MM.1S (cell line): Measurements from ENCODE around the gene FOS.

Source experiments
- DNase-seq: peaks from one replicate; pipeline ENCODE4 v3.0.0-alpha.2; 2015
- H2AFZ ChIP-seq: fragments of 300-600 bp; sonication (generic); 2 replicates; pipeline ENCODE4 v1.6.0; 2016; ENCODE audit warnings: antibody characterized with exemption, low read length
- H3F3A ChIP-seq: fragments of 300-600 bp; sonication (generic); 2 replicates; pipeline ENCODE4 v1.6.1; 2016; ENCODE audit warnings: mild to moderate bottlenecking, antibody characterized with exemption, low read length, moderate library complexity, mixed read lengths; ENCODE audit not compliant: insufficient read depth
- H3K27ac ChIP-seq: fragments of 300-600 bp; sonication (generic); 2 replicates; pipeline ENCODE4 v1.5.1; 2016; ENCODE audit warnings: mild to moderate bottlenecking, low read length
- H3K27me3 ChIP-seq: fragments of 300-600 bp; sonication (generic); replicated peaks from 2 replicates; pipeline ENCODE4 v1.6.0; 2016; ENCODE audit warnings: low read length; ENCODE audit not compliant: insufficient read depth
- H3K36me3 ChIP-seq: fragments of 300-600 bp; sonication (generic); replicated peaks from 2 replicates; pipeline ENCODE4 v1.6.1; 2016; ENCODE audit warnings: mild to moderate bottlenecking, low read length, mixed read lengths; ENCODE audit not compliant: insufficient read depth
- H3K4me1 ChIP-seq: fragments of 300-600 bp; sonication (generic); 2 replicates; pipeline ENCODE4 v1.6.1; 2016; ENCODE audit warnings: low read length, mixed read lengths
- H3K4me2 ChIP-seq: fragments of 300-600 bp; sonication (generic); 2 replicates; pipeline ENCODE4 v1.6.0; 2016; ENCODE audit warnings: low read depth, low read length
- H3K4me3 ChIP-seq: fragments of 300-600 bp; sonication (generic); 2 replicates; pipeline ENCODE4 v1.5.1; 2016; ENCODE audit warnings: low read length, mixed read lengths
- H3K79me2 ChIP-seq: fragments of 300-600 bp; sonication (generic); 2 replicates; pipeline ENCODE4 v1.6.1; 2016; ENCODE audit warnings: mixed run types, low read length, mixed read lengths
- H3K9ac ChIP-seq: fragments of 300-600 bp; sonication (generic); 2 replicates; pipeline ENCODE4 v1.6.1; 2016; ENCODE audit warnings: low read length, mixed read lengths
- H3K9me2 ChIP-seq: fragments of 300-600 bp; sonication (generic); replicated peaks from 2 replicates; pipeline ENCODE4 v1.6.1; 2016; ENCODE audit warnings: mild to moderate bottlenecking, low read length, mixed read lengths; ENCODE audit not compliant: insufficient read depth
- H3K9me3 ChIP-seq: fragments of 300-600 bp; sonication (generic); replicated peaks from 2 replicates; pipeline ENCODE4 v1.6.1; 2016; ENCODE audit warnings: mild to moderate bottlenecking, low read length, mixed read lengths; ENCODE audit not compliant: insufficient read depth
- H4K20me1 ChIP-seq: fragments of 300-600 bp; sonication (generic); 2 replicates; pipeline ENCODE4 v1.6.1; 2016; ENCODE audit warnings: mild to moderate bottlenecking, low read length, moderate library complexity, mixed read lengths; ENCODE audit not compliant: insufficient read depth
- EZH2 ChIP-seq: fragments of 300-600 bp; sonication (generic); optimal IDR thresholded peaks from 2 replicates; pipeline ENCODE3; 2017; ENCODE audit warnings: low read depth, mild to moderate bottlenecking, antibody characterized with exemption, low read length, mixed read lengths
- EZH2phosphoT487 ChIP-seq: fragments of 300-600 bp; sonication (generic); IDR thresholded peaks from 2 replicates; pipeline ENCODE4 v1.6.1; 2018; ENCODE audit warnings: antibody characterized with exemption, low read length
- TF ChIP-seq, protein P1 (sequence below): fragments of 300-600 bp; sonication (generic); IDR thresholded peaks from 2 replicates; pipeline ENCODE4 v1.5.1; 2016; ENCODE audit warnings: antibody characterized with exemption, low read length, mixed read lengths

FOS gene

DNA sequence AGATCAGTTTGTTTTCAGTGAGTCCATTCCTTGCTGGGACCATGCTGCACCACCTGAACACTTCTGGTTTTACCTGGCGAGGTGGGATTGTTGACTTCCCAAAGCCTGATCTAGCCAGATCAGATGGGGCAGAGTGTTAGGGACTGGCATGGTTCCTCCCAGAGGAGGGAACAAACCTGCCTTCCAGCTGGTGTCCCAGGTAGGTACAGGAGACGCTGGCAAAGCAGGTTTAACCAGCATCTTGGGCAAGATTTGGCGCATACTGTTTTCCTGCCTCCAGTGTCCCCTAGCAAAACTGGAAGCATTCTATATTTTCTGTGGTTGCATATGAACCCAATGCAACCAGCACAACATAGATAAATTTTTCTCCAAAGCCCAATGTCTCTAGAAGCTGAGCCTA lies 14.6 kb upstream of the FOS start:
- DNase-seq, result no peak
- Histone ChIP-seq H3K9ac (no peak overlapping the region), H4K20me1 (no peaks in the 10 kb centered on the region), H3K27ac (no peak overlapping the region), H3K4me2 (no peak overlapping the region), H3K4me1 (peaks cover 5% of the 10 kb centered on the region), H3K9me2 (no peaks in the 10 kb centered on the region), H3K36me3 (no peaks in the 10 kb centered on the region), H3K27me3 (no peaks in the 10 kb centered on the region), H2AFZ (no peak overlapping the region), H3K4me3 (no peak overlapping the region), H3F3A (no peaks in the 10 kb centered on the region), H3K9me3 (no peaks in the 10 kb centered on the region), H3K79me2 (no peaks in the 10 kb centered on the region)
- TF ChIP-seq, protein P1, sequence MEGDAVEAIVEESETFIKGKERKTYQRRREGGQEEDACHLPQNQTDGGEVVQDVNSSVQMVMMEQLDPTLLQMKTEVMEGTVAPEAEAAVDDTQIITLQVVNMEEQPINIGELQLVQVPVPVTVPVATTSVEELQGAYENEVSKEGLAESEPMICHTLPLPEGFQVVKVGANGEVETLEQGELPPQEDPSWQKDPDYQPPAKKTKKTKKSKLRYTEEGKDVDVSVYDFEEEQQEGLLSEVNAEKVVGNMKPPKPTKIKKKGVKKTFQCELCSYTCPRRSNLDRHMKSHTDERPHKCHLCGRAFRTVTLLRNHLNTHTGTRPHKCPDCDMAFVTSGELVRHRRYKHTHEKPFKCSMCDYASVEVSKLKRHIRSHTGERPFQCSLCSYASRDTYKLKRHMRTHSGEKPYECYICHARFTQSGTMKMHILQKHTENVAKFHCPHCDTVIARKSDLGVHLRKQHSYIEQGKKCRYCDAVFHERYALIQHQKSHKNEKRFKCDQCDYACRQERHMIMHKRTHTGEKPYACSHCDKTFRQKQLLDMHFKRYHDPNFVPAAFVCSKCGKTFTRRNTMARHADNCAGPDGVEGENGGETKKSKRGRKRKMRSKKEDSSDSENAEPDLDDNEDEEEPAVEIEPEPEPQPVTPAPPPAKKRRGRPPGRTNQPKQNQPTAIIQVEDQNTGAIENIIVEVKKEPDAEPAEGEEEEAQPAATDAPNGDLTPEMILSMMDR, result no peak
- TF ChIP-seq EZH2phosphoT487 (no peak), EZH2 (no peak)

DNA sequence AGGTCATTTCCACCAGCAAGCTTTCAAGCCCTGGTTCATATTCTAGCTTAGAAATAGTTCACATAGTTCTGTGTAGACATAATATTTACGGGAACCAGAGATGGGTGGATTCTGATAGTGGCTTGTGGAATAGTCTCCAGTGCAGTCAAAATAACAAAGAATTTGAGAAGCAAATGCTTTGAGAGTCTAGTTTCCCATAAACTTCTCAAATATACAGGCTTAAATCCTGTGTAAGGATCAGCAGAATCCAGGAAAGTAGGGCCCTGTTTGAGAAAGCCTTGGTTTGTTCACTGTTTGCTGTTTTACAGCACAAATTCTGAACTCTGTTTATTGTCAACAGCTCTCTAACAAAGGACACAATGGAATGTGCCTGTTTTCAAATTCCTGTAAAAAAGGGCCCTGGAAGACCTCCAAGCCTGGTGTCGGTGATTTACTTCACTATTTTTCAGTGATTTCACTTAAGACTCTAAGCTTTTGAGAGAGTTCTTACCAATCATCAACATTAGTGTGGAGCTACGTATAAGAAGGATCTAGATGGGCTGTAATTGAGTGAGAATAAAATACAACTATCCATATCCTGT lies 11.4 kb upstream of the FOS start:
- Histone ChIP-seq H3K27me3 (no peaks in the 10 kb centered on the region), H3K9me3 (no peaks in the 10 kb centered on the region), H3K36me3 (no peaks in the 10 kb centered on the region), H3K27ac (no peak overlapping the region), H3K79me2 (no peaks in the 10 kb centered on the region), H3K9me2 (no peaks in the 10 kb centered on the region), H3K4me3 (no peak overlapping the region), H4K20me1 (no peaks in the 10 kb centered on the region), H3K9ac (no peak overlapping the region), H3K4me2 (no peak overlapping the region), H3F3A (no peaks in the 10 kb centered on the region), H2AFZ (no peak overlapping the region), H3K4me1 (no peaks in the 10 kb centered on the region)
- no peak for DNase-seq
- TF ChIP-seq EZH2, result no peak
- no peak for TF ChIP-seq EZH2phosphoT487
- TF ChIP-seq, protein P1, result no peak

DNA sequence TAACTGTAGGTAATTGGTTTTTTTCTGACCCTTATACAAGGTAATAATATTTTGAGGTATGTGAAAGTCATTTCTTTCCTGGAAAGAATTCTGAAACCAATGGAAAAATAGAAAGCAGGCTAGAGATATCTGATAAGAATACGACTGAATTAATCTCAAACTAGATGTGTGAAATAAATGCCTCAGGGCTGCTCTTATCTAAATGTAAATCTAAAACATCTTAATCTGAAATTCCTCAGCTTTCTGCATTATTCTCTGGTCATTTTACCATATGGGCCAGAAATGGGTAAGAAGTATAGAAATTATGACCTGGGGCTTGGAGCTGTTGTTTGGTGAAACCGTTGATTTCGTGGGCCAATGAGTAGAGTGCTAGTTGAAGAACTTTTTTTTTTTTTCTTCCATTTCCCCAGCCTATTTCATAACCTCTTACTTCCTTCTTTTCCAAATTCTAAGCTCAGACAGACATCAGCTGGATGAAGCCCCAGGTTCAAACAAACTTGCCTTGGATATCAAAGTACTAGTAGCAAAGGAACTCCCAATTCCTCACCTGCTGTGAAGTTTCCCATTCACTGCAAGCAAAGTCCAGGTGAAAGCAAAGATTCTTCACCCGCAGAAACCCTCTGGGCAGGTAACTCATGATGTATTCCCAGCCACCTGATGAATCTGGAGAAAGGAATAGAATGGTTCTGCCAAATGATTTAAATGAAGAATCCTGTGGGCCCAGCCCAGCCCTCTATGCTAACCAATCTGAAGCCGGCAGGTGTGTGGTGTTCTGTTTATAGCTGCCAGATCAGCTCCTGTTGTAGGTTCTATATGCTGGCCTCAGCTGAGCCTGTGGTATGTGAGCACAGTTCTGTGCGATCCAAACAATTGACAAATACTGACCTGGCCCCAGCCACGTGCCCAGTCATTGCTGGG lies 9.7 kb upstream of the FOS start:
- no peak overlapping the region for H3K4me2 ChIP-seq
- DNase-seq, result no peak
- H3K27me3 ChIP-seq, result no peaks in the 10 kb centered on the region
- no peak overlapping the region for H3K27ac ChIP-seq
- no peaks in the 10 kb centered on the region for H3K36me3 ChIP-seq
- no peak overlapping the region for H3K9ac ChIP-seq
- no peaks in the 10 kb centered on the region for H3F3A ChIP-seq
- H3K4me3 ChIP-seq, result no peak overlapping the region
- no peaks in the 10 kb centered on the region for H3K79me2 ChIP-seq
- H3K9me3 ChIP-seq, result no peaks in the 10 kb centered on the region
- H2AFZ ChIP-seq, result no peak overlapping the region
- H3K4me1 ChIP-seq, result no peaks in the 10 kb centered on the region
- no peaks in the 10 kb centered on the region for H3K9me2 ChIP-seq
- TF ChIP-seq EZH2, result no peak
- TF ChIP-seq, protein P1, result no peak
- no peak for TF ChIP-seq EZH2phosphoT487
- H4K20me1 ChIP-seq, result no peaks in the 10 kb centered on the region
